ENCODE measurements around the gene RAB10. TPM values are rescaled to one million over a fixed set of nuclear protein-coding genes. Genes with fewer than 3 reads are reported as not detected.

The RAB10 gene
- total RNA-seq, 2 donors from 2014 or later = 115 to 121 TPM

GRCh38 chr2:26008095-26008494 lies 25.8 kb upstream of the RAB10 start:
- Mint-ChIP-seq H3K36me3 (ENCODE audit: low read depth) (no peaks in the 10 kb centered on the region), H3K27me3 (ENCODE audit: insufficient read depth) (no peaks in the 10 kb centered on the region), H3K27ac (no peak overlapping the region), H3K4me3 (no peak overlapping the region), H3K9me3 (peaks cover 4% of the 10 kb centered on the region), H3K4me1 (peaks cover 19% of the 10 kb centered on the region)
- Histone ChIP-seq H3K27me3 (ENCODE audit: control insufficient read depth, insufficient read depth, low read length, poor library complexity, severe bottlenecking) (no peaks in the 10 kb centered on the region), H3K9me3 (ENCODE audit: control insufficient read depth, low read length) (no peaks in the 10 kb centered on the region), H3K36me3 (ENCODE audit: control insufficient read depth, insufficient read depth, low read length) (no peaks in the 10 kb centered on the region), H3K4me1 (ENCODE audit: control insufficient read depth, insufficient read depth, low read length) (peaks cover 11% of the 10 kb centered on the region), H3K9ac (ENCODE audit: extremely low read depth, low read length, poor library complexity, severe bottlenecking) (no peak overlapping the region), H3K4me3 (ENCODE audit: low read length) (no peak overlapping the region), H3K27ac (ENCODE audit: low read depth, low read length) (no peak overlapping the region)
- 83 to 100% methylated on average over 1 of the region's 1 CpG for WGBS, 2 experiments (ENCODE audit: insufficient coverage in 1 of 2, insufficient read length in 1 of 2)
- TF ChIP-seq CTCF (conservative IDR thresholded peaks at IDR 0.05) = no peak
- no peak for DNase-seq

GRCh38 chr2:26008851-26009566 lies 24.9 kb upstream of the RAB10 start:
- Mint-ChIP-seq H3K36me3 (ENCODE audit: low read depth) (no peaks in the 10 kb centered on the region), H3K27ac (no peak overlapping the region), H3K4me1 (peaks cover 19% of the 10 kb centered on the region), H3K27me3 (ENCODE audit: insufficient read depth) (no peaks in the 10 kb centered on the region), H3K9me3 (peaks cover 4% of the 10 kb centered on the region), H3K4me3 (no peak overlapping the region)
- Histone ChIP-seq H3K36me3 (ENCODE audit: control insufficient read depth, insufficient read depth, low read length) (no peaks in the 10 kb centered on the region), H3K9ac (ENCODE audit: extremely low read depth, low read length, poor library complexity, severe bottlenecking) (no peak overlapping the region), H3K9me3 (ENCODE audit: control insufficient read depth, low read length) (no peaks in the 10 kb centered on the region), H3K4me3 (ENCODE audit: low read length) (no peak overlapping the region), H3K27me3 (ENCODE audit: control insufficient read depth, insufficient read depth, low read length, poor library complexity, severe bottlenecking) (no peaks in the 10 kb centered on the region), H3K27ac (ENCODE audit: low read depth, low read length) (no peak overlapping the region), H3K4me1 (ENCODE audit: control insufficient read depth, insufficient read depth, low read length) (peaks cover 11% of the 10 kb centered on the region)
- DNase-seq = no peak
- 91 to 100% methylated on average over 1 to 2 of the region's 2 CpGs for WGBS, 2 experiments (ENCODE audit: insufficient coverage in 1 of 2, insufficient read length in 1 of 2)
- no peak for TF ChIP-seq CTCF (conservative IDR thresholded peaks at IDR 0.05)

- no peak overlapping the region for H3K27ac Mint-ChIP-seq
Measured at GRCh38 chr2:26009567-26009963, 24.3 kb upstream of the RAB10 start.

More at GRCh38 chr2:26009567-26009963, 24.3 kb upstream of the RAB10 start:
- no peak for TF ChIP-seq CTCF (conservative IDR thresholded peaks at IDR 0.05)
- H3K9me3 Mint-ChIP-seq = peaks cover 4% of the 10 kb centered on the region
- Histone ChIP-seq H3K36me3 (ENCODE audit: control insufficient read depth, insufficient read depth, low read length) (no peaks in the 10 kb centered on the region), H3K9me3 (ENCODE audit: control insufficient read depth, low read length) (no peaks in the 10 kb centered on the region), H3K27me3 (ENCODE audit: control insufficient read depth, insufficient read depth, low read length, poor library complexity, severe bottlenecking) (no peaks in the 10 kb centered on the region), H3K9ac (ENCODE audit: extremely low read depth, low read length, poor library complexity, severe bottlenecking) (no peak overlapping the region), H3K27ac (ENCODE audit: low read depth, low read length) (no peak overlapping the region), H3K4me3 (ENCODE audit: low read length) (no peak overlapping the region), H3K4me1 (ENCODE audit: control insufficient read depth, insufficient read depth, low read length) (peaks cover 11% of the 10 kb centered on the region)
- 91 to 100% methylated on average over 1 to 2 of the region's 2 CpGs for WGBS, 2 experiments (ENCODE audit: insufficient coverage in 1 of 2, insufficient read length in 1 of 2)
- no peaks in the 10 kb centered on the region for H3K27me3 Mint-ChIP-seq (ENCODE audit: insufficient read depth)
- peaks cover 19% of the 10 kb centered on the region for H3K4me1 Mint-ChIP-seq
- H3K4me3 Mint-ChIP-seq = no peak overlapping the region
- H3K36me3 Mint-ChIP-seq (ENCODE audit: low read depth) = no peaks in the 10 kb centered on the region
- DNase-seq = no peak
